Adrenal gland (tissue), 5 donors: ENCODE data around the gene SMAD7.

Experiments
- POLR2A ChIP-seq, 2 donors: fragments of 450-650 bp; IDR thresholded peaks; one replicate each; pipeline ENCODE4 v1.6.1; 2017; ENCODE audit warnings: antibody characterized with exemption in 2 of 2, mild to moderate bottlenecking in 2 of 2, moderate library complexity in 1 of 2
- TF ChIP-seq, protein P1 (sequence below), 6 experiments: fragments of 450-650 bp in 4 of 6; fragments of 200-600 bp in 2 of 6; sonication (generic) in 1 of 6; IDR thresholded peaks; 1 replicate in 5 of 6; 2 replicates in 1 of 6; pipeline versions ENCODE4 v1.5.1 to v1.8.0; 2016 to 2021; ENCODE audit warnings: antibody characterized with exemption in 6 of 6, mild to moderate bottlenecking in 2 of 6, moderate library complexity in 1 of 6
- donor health status: DM: no; HTN: no; CAD: no.

DNA sequence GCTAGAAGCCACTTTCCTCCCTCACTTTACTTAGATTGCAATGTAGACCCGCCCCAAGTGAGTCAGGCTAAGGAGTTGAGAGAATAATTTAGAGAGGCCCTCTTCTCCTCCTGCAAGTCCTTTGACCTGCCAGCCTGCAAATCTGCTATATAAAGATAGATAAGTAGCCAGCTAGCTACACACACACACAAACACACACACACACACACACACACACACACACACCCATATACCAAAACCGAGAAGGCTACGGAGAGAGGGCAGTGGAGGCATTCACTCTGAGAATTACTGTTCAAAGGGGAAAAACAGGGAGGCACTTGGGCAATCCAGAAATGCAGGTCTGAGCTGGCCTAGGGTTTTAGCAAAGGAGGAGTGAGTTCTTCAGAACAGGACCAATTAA, 23.0 kb upstream of the SMAD7 start:
- TF ChIP-seq, protein P1, sequence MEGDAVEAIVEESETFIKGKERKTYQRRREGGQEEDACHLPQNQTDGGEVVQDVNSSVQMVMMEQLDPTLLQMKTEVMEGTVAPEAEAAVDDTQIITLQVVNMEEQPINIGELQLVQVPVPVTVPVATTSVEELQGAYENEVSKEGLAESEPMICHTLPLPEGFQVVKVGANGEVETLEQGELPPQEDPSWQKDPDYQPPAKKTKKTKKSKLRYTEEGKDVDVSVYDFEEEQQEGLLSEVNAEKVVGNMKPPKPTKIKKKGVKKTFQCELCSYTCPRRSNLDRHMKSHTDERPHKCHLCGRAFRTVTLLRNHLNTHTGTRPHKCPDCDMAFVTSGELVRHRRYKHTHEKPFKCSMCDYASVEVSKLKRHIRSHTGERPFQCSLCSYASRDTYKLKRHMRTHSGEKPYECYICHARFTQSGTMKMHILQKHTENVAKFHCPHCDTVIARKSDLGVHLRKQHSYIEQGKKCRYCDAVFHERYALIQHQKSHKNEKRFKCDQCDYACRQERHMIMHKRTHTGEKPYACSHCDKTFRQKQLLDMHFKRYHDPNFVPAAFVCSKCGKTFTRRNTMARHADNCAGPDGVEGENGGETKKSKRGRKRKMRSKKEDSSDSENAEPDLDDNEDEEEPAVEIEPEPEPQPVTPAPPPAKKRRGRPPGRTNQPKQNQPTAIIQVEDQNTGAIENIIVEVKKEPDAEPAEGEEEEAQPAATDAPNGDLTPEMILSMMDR (IDR thresholded peaks at IDR 0.05), result no peak
- no peak for TF ChIP-seq POLR2A (IDR thresholded peaks at IDR 0.05)
